Erythroblast (primary cell): Measurements from ENCODE around the gene CRELD1.

Source experiments
- DNase-seq, 2 experiments: peaks; one replicate each; lab custom pipeline; 2025; lab: John Stamatoyannopoulos, UW
- GATA1 ChIP-seq: IDR thresholded peaks from 2 replicates; pipeline ENCODE4 v1.6.1; 2011; ENCODE audit warnings: low read depth, mild to moderate bottlenecking, control low read depth, low read length, moderate library complexity
- POLR2A ChIP-seq: IDR thresholded peaks from 2 replicates; pipeline ENCODE4 v1.6.1; 2011; ENCODE audit warnings: mild to moderate bottlenecking, low read length

Gene CRELD1

DNA sequence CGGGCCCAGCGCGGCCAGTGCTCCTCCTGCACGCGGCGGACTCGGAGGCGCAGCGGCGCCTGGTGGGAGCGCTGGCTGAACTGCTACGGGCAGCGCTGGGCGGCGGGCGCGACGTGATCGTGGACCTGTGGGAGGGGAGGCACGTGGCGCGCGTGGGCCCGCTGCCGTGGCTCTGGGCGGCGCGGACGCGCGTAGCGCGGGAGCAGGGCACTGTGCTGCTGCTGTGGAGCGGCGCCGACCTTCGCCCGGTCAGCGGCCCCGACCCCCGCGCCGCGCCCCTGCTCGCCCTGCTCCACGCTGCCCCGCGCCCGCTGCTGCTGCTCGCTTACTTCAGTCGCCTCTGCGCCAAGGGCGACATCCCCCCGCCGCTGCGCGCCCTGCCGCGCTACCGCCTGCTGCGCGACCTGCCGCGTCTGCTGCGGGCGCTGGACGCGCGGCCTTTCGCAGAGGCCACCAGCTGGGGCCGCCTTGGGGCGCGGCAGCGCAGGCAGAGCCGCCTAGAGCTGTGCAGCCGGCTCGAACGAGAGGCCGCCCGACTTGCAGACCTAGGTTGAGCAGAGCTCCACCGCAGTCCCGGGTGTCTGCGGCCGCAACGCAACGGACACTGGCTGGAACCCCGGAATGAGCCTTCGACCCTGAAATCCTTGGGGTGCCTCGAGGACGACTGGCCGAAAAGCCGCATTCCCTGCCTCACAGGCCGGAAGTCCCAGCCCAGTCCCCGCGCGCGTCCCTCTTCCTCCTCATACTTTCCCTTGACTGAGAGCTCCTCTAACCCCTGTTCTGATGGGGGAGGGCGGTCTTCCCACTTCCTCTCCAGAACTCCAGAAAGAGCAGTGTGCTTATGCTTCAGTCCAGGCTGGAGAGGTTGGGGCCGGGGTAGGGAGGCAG is 18.1 kb upstream of the CRELD1 start:
- DNase-seq = peak; percentile 78 to 80

DNA sequence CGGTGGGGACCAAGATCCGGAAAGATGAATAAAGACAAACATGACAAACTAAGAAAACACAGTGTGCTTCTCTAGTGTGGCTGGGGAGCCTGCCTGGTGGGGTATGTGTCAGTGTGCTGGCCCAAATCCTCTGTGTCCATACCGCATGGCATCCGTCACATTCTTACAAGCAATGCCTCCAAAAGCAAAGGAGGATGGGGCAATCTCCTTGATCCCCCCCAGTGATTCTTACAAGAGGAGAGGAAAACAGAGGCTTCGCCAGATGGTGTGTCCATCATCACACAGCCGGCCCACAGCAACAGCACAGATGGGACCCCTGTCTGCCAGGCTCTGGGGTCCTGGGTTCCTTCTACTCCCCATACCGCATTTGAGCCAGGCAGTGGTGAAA is 17.3 kb upstream of the CRELD1 start:
- no peak for DNase-seq
- TF ChIP-seq POLR2A (no peak), GATA1 (no peak)

More for the DNA sequence above, 18.1 kb upstream of the CRELD1 start:
- TF ChIP-seq POLR2A (peak; percentile 61), GATA1 (no peak)

DNA sequence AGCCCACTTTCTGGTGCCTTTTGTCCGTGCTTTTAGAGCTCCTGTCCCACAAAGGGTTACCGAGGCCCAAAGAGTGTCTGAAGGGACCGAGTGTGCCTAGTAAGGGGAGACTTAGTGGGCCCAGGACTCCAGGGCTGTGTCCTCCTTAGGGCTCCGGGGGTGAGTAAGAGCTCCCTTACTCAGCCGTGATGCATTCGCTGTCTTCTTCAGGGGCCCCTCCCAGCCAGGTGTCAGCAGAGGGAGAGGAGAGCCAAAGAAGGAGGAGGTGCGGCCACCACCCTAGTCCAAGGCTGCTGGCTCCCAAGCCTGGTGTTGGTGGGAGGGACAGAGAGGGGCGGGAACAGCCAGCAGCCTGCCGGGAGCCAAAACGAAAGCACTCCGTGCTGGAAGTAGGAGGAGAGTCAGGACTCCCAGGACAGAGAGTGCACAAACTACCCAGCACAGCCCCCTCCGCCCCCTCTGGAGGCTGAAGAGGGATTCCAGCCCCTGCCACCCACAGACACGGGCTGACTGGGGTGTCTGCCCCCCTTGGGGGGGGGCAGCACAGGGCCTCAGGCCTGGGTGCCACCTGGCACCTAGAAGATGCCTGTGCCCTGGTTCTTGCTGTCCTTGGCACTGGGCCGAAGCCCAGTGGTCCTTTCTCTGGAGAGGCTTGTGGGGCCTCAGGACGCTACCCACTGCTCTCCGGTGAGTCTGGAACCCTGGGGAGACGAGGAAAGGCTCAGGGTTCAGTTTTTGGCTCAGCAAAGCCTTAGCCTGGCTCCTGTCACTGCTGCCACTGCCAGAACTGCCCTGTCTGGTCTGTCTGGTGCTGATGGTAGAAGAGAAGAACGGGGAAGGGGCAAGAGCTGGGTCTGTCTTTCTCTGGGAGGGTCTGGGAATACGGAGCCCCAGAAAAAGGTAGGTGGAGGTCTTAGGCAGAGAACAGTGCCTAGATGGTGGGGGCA is 16.6 kb upstream of the CRELD1 start, which contains the start of gene IL17RC:
Gene IL17RC (plus strand): TSS at position 365 of the 947 bp plus-strand sequence. CDS start 218 bp downstream, at position 583.
- DNase-seq = peak; percentile 78 to 86

DNA sequence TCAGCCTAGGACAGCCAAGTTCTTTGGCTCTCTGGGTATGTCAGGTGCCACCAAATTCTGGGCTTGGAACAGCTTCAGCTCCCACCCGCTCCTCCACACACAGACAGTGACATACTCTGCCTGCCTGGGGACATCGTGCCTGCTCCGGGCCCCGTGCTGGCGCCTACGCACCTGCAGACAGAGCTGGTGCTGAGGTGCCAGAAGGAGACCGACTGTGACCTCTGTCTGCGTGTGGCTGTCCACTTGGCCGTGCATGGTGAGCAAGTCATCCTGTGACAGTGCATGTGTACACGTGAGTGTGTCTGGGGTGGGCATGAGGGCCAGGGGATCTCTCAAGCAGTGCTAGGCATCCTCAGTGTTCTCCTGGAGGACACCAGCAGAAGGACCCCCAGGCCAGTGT is 15.8 kb upstream of the CRELD1 start:
- no peak for DNase-seq
- no peak for TF ChIP-seq POLR2A
- TF ChIP-seq GATA1 = no peak

More for the DNA sequence above, 16.6 kb upstream of the CRELD1 start, which contains the start of gene IL17RC:
- TF ChIP-seq GATA1 (no peak), POLR2A (peak; percentile 65)

DNA sequence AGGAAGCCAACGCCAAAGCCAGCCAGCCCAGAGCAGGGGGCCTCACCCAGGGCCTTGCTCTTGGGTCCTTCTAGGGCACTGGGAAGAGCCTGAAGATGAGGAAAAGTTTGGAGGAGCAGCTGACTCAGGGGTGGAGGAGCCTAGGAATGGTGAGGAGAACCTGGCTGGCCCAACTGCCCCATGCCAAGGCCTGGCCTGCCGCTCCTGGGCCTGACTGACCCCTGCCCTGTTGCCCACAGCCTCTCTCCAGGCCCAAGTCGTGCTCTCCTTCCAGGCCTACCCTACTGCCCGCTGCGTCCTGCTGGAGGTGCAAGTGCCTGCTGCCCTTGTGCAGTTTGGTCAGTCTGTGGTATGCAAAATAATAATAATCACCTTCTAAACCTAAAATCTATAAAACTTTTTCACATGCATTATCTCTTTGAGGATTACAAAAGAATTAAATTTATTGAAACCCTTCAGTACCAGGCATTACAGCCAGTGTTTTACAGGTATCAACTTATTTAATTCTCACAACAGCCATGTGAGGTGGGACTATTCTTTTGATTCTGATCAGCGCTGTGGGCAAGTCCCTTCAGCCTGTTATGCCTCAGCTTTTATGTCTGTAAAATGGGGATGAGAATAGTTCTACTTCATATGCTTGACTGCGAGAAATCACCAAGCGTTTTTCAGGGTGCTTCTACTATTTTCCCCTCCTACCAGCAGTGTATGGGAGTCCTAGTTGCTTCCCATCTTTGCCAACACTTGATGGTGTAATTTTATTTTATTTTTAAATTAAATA is 15.2 kb upstream of the CRELD1 start:
- DNase-seq = no peak
- TF ChIP-seq POLR2A (no peak), GATA1 (no peak)

DNA sequence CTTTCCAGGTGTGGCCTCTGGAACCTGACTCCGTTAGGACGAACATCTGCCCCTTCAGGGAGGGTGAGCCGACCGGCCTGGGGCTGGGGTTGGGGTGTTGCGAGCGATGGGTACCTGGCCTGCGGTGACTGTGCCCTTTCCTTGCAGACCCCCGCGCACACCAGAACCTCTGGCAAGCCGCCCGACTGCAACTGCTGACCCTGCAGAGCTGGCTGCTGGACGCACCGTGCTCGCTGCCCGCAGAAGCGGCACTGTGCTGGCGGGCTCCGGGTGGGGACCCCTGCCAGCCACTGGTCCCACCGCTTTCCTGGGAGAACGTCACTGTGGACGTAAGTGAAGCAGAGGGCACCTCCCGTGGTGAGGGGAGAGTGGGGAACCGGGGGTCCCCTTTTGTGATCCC is 5.5 kb upstream of the CRELD1 start:
- no peak for DNase-seq
- no peak for TF ChIP-seq GATA1
- TF ChIP-seq POLR2A = no peak

DNA sequence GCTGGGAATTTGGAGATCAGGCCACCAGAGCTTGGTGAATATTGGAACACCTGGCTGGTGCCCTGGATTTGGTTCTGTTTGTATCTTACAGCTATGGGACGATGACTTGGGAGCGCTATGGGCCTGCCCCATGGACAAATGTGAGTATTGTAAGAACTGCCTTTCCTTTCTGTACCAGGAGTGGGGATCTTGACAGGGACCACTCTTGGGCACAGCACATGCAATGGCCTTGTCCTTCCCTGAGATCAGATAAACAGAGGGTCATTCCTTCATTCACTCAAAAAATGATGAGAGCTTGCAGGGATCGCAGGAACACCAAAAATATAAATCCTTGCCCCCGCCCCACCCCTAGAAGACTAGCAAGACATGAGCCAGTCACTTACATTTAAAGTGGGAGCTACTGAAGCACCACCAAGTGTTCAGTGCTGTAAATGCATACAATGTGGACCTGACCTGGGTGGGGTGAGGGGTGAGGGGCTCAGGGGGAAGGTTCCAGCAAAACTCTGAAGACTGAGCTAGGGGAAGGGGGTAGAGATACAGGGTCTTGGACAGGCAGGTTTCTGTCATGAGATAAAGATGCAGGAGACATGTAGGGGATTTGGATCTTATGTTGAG is 2.7 kb upstream of the CRELD1 start:
- peak in 1 of 2 experiments; percentile 23 for DNase-seq
- TF ChIP-seq POLR2A (no peak), GATA1 (no peak)

DNA sequence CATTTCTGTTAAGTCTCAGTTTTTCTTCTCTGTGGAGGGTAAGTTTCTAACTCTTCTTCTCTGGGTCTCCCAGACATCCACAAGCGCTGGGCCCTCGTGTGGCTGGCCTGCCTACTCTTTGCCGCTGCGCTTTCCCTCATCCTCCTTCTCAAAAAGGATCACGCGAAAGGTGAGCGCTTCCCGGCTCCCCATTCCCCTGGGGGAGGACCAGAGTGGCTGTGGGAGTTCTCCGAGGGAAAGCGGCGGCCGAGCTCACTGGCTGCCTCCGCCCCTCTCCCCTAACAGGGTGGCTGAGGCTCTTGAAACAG is 1.1 kb upstream of the CRELD1 start:
- DNase-seq = no peak

DNA sequence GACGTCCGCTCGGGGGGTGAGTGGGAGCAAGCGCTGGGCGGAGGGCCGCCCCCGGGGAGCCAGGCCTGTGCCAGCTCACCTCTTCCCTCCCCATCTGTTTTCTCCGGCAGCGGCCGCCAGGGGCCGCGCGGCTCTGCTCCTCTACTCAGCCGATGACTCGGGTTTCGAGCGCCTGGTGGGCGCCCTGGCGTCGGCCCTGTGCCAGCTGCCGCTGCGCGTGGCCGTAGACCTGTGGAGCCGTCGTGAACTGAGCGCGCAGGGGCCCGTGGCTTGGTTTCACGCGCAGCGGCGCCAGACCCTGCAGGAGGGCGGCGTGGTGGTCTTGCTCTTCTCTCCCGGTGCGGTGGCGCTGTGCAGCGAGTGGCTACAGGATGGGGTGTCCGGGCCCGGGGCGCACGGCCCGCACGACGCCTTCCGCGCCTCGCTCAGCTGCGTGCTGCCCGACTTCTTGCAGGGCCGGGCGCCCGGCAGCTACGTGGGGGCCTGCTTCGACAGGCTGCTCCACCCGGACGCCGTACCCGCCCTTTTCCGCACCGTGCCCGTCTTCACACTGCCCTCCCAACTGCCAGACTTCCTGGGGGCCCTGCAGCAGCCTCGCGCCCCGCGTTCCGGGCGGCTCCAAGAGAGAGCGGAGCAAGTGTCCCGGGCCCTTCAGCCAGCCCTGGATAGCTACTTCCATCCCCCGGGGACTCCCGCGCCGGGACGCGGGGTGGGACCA is 632 bp upstream of the CRELD1 start:
- TF ChIP-seq GATA1 = no peak
- no peak for TF ChIP-seq POLR2A
- peak; percentile 84 to 89 for DNase-seq

More for the DNA sequence above, 1.1 kb upstream of the CRELD1 start:
- no peak for TF ChIP-seq POLR2A
- no peak for TF ChIP-seq GATA1

DNA sequence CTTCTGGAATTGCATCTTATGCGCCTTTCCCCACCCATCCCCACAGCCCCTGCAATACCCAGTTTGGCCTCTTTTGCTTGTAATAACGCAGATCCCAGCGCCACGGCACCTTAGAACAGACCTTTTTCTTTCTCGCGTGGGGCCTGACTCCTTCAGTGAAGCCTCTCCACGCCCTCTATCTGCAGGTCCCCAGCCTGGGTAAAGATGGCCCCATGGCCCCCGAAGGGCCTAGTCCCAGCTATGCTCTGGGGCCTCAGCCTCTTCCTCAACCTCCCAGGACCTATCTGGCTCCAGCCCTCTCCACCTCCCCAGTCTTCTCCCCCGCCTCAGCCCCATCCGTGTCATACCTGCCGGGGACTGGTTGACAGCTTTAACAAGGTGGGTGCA is 594 bp downstream of the CRELD1 start:
- TF ChIP-seq POLR2A = no peak
- DNase-seq = peak; percentile 69 to 77

DNA sequence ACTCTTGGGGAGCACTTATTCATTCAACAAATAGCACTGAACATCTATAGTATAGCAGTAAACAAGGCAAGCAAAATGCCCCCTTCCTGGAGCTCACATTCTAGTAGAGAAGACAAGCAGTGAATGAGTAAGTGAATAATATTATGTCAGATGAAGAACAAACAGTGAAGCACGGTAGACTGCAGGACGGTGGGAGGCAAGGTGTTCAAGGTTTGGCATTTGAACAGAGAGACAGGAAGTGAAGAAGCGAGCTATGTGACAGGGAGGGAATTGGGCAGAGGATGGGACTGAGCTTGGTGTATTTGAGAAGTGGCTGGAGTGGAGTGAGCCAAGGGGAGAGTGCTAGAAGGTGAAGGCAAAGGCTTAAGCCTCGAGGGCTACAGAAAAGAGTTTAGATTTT is 1.4 kb downstream of the CRELD1 start:
- no peak for DNase-seq
- TF ChIP-seq GATA1 (no peak), POLR2A (no peak)

DNA sequence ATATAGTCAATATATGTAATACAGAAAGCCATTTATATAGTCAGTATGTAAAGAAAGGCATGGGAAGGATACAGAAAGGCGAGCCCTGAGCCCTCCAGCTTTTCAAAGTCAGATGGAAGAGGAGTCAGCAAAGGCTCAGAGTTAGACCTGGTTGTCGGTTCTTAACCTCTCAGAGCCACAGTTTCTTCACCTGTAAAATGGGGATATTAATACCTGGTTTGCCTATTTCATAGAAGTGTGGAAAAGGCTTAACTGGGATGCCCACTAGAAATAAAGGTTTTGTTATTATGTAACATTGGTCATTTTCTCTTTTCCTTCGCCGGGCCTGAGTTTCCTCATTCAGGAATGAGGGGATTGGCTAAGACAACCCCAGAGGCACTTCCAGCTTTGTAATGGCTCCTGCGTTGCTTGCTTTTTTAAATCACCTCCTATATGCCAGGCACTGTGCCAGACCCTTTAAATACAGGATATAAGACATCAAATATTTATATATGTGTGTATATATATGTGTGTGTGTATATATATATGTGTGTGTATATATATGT is 2.4 kb downstream of the CRELD1 start:
- DNase-seq = no peak
- TF ChIP-seq POLR2A (no peak), GATA1 (no peak)
